Measurements from ENCODE around the gene AP4S1.

DNA sequence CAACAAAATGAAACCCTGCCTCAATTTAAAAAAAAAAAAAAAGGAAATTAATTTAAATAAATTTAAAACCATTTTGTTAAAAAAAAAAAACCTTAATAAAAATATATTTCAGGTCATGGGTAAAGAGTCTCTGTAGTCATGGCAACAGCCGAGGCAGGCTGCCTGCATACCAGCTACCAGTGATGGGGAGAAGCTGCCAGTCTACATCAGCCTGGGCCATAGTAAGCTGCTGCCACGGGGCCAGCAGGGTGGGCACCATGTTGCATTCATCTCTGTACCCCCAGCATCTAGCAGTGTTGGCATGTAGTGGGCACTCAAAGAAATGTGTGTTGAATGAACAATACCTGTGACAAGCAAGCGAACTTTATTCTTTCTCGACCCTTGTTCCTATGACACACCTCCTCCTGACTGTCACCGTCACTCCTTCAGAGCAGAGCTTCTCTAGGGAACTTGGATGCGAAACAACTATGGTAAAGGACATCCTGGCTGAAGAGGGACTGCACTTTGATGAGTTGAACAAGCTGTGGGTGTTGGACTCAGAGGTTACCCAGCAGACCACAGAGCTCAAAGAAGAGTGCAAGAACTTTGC is 7.3 kb upstream of the AP4S1 start:
- no peak for TF ChIP-seq POLR2A (IDR thresholded peaks at IDR 0.05)
- TF ChIP-seq, protein P1, sequence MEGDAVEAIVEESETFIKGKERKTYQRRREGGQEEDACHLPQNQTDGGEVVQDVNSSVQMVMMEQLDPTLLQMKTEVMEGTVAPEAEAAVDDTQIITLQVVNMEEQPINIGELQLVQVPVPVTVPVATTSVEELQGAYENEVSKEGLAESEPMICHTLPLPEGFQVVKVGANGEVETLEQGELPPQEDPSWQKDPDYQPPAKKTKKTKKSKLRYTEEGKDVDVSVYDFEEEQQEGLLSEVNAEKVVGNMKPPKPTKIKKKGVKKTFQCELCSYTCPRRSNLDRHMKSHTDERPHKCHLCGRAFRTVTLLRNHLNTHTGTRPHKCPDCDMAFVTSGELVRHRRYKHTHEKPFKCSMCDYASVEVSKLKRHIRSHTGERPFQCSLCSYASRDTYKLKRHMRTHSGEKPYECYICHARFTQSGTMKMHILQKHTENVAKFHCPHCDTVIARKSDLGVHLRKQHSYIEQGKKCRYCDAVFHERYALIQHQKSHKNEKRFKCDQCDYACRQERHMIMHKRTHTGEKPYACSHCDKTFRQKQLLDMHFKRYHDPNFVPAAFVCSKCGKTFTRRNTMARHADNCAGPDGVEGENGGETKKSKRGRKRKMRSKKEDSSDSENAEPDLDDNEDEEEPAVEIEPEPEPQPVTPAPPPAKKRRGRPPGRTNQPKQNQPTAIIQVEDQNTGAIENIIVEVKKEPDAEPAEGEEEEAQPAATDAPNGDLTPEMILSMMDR (IDR thresholded peaks at IDR 0.05), result no peak
